ENCODE data around the gene SMIM44.

SMIM44 gene

GRCh38 chr19:3440082-3440481 is 43.2 kb downstream of the SMIM44 start:
- DNase-seq (ENCODE audit: insufficient read length) (peak; percentile 72), FAIRE-seq (peak; percentile 86)
- TF ChIP-seq TAF1 (IDR thresholded peaks at IDR 0.05; ENCODE audit: borderline replicate concordance, low read depth, low read length) (no peak), POLR2AphosphoS5 (IDR thresholded peaks at IDR 0.05; ENCODE audit: low read depth, low read length) (no peak), POLR2A (IDR thresholded peaks at IDR 0.05; ENCODE audit: low read depth, low read length) (no peak)

- TF ChIP-seq POLR2AphosphoS5 (IDR thresholded peaks at IDR 0.05; ENCODE audit: low read depth, low read length) (peak; percentile 81; the same call in 1 of the 2 replicates), TAF1 (IDR thresholded peaks at IDR 0.05; ENCODE audit: borderline replicate concordance, low read depth, low read length) (peak; percentile 24), POLR2A (IDR thresholded peaks at IDR 0.05; ENCODE audit: low read depth, low read length) (peak; percentile 75; the same call in 1 of the 2 replicates)
- peak; percentile 98 for FAIRE-seq
- DNase-seq (ENCODE audit: insufficient read length): peak; percentile 99
Measured at GRCh38 chr19:3434630-3435553, 48.3 kb downstream of the SMIM44 start.

- TF ChIP-seq POLR2AphosphoS5 (IDR thresholded peaks at IDR 0.05; ENCODE audit: low read depth, low read length): no peak
- no peak for TF ChIP-seq TAF1 (IDR thresholded peaks at IDR 0.05; ENCODE audit: borderline replicate concordance, low read depth, low read length)
- no peak for TF ChIP-seq POLR2A (IDR thresholded peaks at IDR 0.05; ENCODE audit: low read depth, low read length)
- no peak for DNase-seq (ENCODE audit: insufficient read length)
- FAIRE-seq: no peak
Measured at GRCh38 chr19:3433805-3434540, 49.3 kb downstream of the SMIM44 start.

- FAIRE-seq (no peak), DNase-seq (ENCODE audit: insufficient read length) (no peak)
- TF ChIP-seq TAF1 (IDR thresholded peaks at IDR 0.05; ENCODE audit: borderline replicate concordance, low read depth, low read length) (no peak), POLR2A (IDR thresholded peaks at IDR 0.05; ENCODE audit: low read depth, low read length) (no peak), POLR2AphosphoS5 (IDR thresholded peaks at IDR 0.05; ENCODE audit: low read depth, low read length) (no peak)
Measured at GRCh38 chr19:3433313-3433712, 49.9 kb downstream of the SMIM44 start.
